Skeletal muscle satellite cell (primary cell): ENCODE data around the gene ABLIM2. TPM values are rescaled to one million over a fixed set of nuclear protein-coding genes. Genes with fewer than 3 reads are reported as not detected.

Experiments used
- H3K27me3 ChIP-seq: 2 replicates; pipeline ENCODE4 v1.7.0; 2013; ENCODE audit warnings: low read length; ENCODE audit not compliant: control insufficient read depth, insufficient read depth
- H3K36me3 ChIP-seq: 2 replicates; pipeline ENCODE4 v1.7.0; 2013; ENCODE audit warnings: mild to moderate bottlenecking, control low read depth, low read length; ENCODE audit not compliant: insufficient read depth
- H3K4me1 ChIP-seq: 2 replicates; pipeline ENCODE4 v1.7.0; 2013; ENCODE audit warnings: low read length; ENCODE audit not compliant: control insufficient read depth, insufficient read depth
- H3K4me2 ChIP-seq: 2 replicates; pipeline ENCODE4 v1.7.0; 2013; ENCODE audit warnings: mild to moderate bottlenecking, low read length
- H3K4me3 ChIP-seq: 2 replicates; pipeline ENCODE4 v1.7.0; 2013; ENCODE audit warnings: low read length
- H3K9ac ChIP-seq: 2 replicates; pipeline ENCODE4 v1.7.0; 2013; ENCODE audit warnings: mild to moderate bottlenecking, low read depth, low read length, moderate library complexity
- H3K9me3 ChIP-seq: replicated peaks from 2 replicates; pipeline ENCODE4 v1.7.0; 2013; ENCODE audit warnings: mild to moderate bottlenecking, control low read depth, low read length
- total RNA-seq: library from RNA; depleted of rRNA; stranded (reverse); fragments of >200 nt; gene quantifications from 2 replicates; pipeline ENCODE4 v1.2.3, GENCODE V29; 2012; rRNA removed

ABLIM2 gene
- total RNA-seq = 0.25 and 9.6 TPM in 2 replicates

DNA sequence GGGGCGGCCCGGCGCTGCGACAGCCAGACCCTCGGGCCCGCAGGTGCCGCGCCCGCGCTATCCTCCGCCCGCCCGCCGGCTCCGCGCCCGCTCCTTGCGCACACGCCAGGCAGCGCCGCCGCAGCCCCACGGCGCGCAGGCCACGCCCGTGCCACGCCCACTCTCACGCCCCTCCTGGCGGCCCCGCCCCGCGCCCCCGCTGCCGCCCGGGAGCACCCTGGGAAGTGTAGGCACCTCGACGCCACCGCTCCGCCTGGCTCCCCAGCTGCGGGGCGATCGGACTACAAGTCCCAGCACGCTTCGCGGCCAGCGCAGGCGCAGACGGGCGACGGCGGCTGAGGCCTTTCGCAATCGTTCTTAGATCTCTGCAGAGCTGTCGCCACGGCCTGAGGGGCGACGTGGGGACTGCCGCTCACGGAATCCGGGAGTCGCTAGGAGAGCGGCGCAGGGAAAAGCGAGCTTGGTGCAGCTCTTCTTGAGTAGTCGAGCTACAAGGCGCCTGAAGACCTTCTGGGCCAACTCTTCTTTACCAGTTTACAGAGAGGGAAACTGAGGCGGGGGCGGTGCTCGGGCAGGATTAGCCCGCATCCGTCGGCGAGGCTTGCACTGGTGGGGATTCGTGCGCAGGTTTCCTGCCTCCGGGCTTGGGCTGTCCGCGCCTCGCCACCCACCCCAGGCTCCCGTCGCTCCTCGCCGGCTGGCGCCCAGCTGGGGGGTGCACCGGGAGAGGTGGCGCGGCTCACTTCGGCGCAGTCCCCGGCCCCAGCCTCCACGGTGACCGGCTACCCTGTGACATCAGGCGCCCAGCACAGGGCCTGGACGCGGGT lies at the start of gene ABLIM2:
Gene ABLIM2, minus strand, starts transcription at position 104 of the 827 bp plus-strand sequence. CDS start 124 bp downstream, outside the sequence.
- H3K4me3 ChIP-seq = peak within 1 kb of the TSS; percentile 95
- peaks cover 12% of the 10 kb centered on the region for H3K4me1 ChIP-seq
- H3K4me2 ChIP-seq = peak within 1 kb of the TSS; percentile 100
- H3K27me3 ChIP-seq = peaks cover 41% of the 10 kb centered on the region
- no peaks in the 10 kb centered on the region for H3K36me3 ChIP-seq
- no peaks in the 10 kb centered on the region for H3K9me3 ChIP-seq
- H3K9ac ChIP-seq = peak within 1 kb of the TSS; percentile 83

DNA sequence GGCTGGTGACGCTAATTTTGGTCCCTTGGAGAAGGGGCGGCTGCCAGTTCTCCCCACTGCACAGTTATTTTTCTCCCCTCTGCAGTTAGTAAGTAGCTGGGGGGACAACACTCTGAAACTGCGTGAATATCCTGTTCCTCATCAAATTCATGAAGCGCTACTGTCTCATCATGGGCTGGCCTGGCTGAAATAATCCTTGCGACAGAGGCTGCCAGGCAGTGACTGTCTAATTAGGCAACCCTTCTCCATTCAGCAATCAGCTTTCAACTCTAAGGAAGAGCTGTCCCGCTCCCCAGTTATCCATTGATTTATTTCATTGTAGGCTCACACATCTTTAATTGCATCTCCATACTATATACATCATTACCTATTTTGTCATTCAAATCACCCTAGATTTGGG lies 48.7 kb upstream of the ABLIM2 start:
- no peak overlapping the region for H3K9ac ChIP-seq
- no peak overlapping the region for H3K4me2 ChIP-seq
- H3K36me3 ChIP-seq = no peaks in the 10 kb centered on the region
- H3K4me3 ChIP-seq = no peak overlapping the region
- H3K27me3 ChIP-seq = no peaks in the 10 kb centered on the region
- H3K9me3 ChIP-seq = no peaks in the 10 kb centered on the region
- H3K4me1 ChIP-seq = no peaks in the 10 kb centered on the region

DNA sequence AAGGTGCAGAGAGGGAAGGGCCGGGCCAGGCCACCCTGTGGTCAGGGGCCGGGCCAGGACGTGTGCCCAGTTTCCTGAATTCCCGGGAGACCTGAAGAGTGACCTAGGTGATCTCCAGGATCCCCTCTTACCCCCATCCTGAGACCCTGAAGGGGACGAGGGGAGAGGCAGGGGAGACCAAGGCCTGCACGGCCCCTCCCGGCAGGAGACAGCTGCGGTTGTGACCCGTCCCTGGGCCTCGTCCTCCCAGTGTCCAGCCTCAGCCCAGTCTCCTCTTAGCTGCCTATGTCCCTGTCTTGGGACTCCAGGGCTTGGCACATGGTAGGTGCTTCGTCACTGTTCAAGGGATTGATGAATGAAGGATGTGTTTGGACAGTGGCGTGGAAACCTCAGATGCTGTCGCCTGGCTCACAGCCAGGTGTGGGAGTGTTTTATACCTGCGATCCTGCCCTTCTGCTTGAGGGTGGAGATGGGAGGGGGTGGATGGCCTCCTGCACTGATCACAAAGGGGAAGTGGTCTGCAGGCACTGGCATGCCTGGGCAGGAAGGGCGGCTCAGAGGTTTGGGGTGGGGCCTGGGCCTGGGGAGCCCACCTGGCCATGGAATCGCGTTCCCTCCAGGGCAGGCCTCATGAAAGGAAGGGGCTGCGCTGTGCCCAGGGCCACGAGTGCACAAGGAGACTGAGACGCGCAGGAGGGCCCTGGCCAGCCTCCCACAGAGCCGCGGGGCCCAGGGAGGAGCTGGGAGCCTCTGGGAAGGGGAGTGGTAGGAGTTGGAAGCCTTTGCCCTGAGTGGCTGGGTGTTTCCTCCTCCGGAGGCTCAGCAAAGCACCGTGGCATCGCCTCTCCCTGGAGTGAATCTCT lies 47.4 kb upstream of the ABLIM2 start:
- no peak overlapping the region for H3K4me3 ChIP-seq

DNA sequence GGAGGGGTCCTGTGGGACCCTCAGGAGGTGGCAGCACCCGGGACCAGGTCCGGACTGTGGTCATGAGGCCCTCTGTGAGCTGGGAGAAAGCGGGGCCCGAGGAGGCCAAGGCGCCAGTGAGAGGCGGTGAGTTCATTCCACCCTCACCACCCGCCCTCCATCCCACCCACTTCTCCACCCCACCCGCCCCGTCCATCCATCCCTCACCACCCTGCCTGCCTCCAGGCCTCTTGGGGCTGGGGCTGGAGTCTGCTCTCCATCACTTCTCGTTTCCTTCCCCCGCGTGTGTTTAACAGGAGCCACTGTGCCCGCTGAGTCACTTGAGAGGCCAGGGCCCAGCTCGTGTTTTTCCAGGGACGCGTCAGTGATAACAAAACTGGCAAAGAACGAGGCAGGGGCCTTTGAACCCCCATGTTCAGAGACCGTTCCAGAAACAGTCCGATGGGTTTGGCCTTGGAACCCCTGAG lies 46.7 kb upstream of the ABLIM2 start:
- H3K9ac ChIP-seq = no peak overlapping the region
- H3K4me3 ChIP-seq = no peak overlapping the region
- no peaks in the 10 kb centered on the region for H3K4me1 ChIP-seq
- no peaks in the 10 kb centered on the region for H3K36me3 ChIP-seq
- no peak overlapping the region for H3K4me2 ChIP-seq
- H3K9me3 ChIP-seq = no peaks in the 10 kb centered on the region
- no peaks in the 10 kb centered on the region for H3K27me3 ChIP-seq

More for the DNA sequence above, 47.4 kb upstream of the ABLIM2 start:
- no peaks in the 10 kb centered on the region for H3K9me3 ChIP-seq
- no peaks in the 10 kb centered on the region for H3K27me3 ChIP-seq
- no peak overlapping the region for H3K4me2 ChIP-seq
- H3K36me3 ChIP-seq = no peaks in the 10 kb centered on the region
- H3K4me1 ChIP-seq = no peaks in the 10 kb centered on the region
- H3K9ac ChIP-seq = no peak overlapping the region

DNA sequence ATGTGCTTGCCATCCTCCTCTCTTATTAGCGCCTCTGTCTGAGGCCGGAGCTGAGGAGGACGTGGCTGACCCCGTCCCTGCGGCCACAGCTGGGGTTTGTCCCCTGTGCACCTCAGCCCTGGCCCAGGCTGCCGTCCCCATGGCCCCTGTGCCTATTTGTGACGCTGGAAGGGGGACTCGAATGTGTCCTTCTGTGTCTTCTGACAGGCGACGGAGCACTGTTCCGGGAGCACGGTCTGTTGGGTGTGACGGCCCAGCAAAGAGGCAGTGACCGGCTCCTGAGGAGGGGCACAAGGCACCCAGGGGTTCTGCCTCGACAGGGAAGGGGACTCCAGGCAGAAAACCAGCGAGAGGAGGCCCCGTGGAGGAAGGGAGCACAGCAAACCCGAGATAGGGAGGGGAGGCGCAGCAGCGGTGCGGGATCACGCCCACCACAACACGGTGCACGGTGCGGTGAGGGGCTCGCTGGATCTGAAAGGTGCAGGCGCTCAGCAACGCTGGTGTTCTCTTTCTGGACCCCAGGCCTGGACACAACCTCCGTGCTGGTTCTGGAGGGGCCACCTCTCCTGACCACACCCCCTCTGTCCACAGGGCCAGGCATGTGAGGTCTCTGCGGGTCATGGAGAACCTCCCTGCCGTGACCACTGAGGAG lies 46.1 kb upstream of the ABLIM2 start:
- no peak overlapping the region for H3K9ac ChIP-seq
- no peak overlapping the region for H3K4me2 ChIP-seq
- peaks cover 5% of the 10 kb centered on the region for H3K4me1 ChIP-seq
- H3K9me3 ChIP-seq = no peaks in the 10 kb centered on the region
- no peak overlapping the region for H3K4me3 ChIP-seq
- H3K36me3 ChIP-seq = no peaks in the 10 kb centered on the region
- H3K27me3 ChIP-seq = no peaks in the 10 kb centered on the region

- peaks cover 13% of the 10 kb centered on the region for H3K4me1 ChIP-seq
- H3K4me3 ChIP-seq = no peak overlapping the region
- no peak overlapping the region for H3K9ac ChIP-seq
- no peak overlapping the region for H3K4me2 ChIP-seq
- no peaks in the 10 kb centered on the region for H3K27me3 ChIP-seq
- H3K36me3 ChIP-seq = no peaks in the 10 kb centered on the region
- no peaks in the 10 kb centered on the region for H3K9me3 ChIP-seq
Observed at GRCh38 chr4:8203817-8204216, 45.2 kb upstream of the ABLIM2 start.

DNA sequence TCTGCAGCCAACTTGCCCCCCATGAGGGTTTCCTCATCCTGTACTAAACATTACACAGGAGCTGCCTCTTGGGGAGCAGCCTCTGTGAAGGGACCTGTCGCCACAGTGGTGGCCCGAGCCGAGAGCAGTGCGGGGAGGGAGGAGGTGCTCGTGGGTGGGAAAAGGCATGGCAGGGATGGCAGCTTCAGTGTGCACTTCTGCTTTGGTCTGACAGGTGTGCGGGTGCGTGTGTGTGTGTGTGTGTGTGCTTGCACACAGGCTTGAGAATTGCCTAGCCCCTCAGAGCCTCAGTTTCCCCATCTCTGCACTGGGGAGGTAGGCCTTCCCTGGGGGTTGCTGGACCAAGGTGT lies 44.4 kb upstream of the ABLIM2 start:
- no peak overlapping the region for H3K4me3 ChIP-seq
- peaks cover 17% of the 10 kb centered on the region for H3K4me1 ChIP-seq
- H3K9me3 ChIP-seq = no peaks in the 10 kb centered on the region
- no peaks in the 10 kb centered on the region for H3K36me3 ChIP-seq
- no peaks in the 10 kb centered on the region for H3K27me3 ChIP-seq
- no peak overlapping the region for H3K4me2 ChIP-seq
- H3K9ac ChIP-seq = no peak overlapping the region

DNA sequence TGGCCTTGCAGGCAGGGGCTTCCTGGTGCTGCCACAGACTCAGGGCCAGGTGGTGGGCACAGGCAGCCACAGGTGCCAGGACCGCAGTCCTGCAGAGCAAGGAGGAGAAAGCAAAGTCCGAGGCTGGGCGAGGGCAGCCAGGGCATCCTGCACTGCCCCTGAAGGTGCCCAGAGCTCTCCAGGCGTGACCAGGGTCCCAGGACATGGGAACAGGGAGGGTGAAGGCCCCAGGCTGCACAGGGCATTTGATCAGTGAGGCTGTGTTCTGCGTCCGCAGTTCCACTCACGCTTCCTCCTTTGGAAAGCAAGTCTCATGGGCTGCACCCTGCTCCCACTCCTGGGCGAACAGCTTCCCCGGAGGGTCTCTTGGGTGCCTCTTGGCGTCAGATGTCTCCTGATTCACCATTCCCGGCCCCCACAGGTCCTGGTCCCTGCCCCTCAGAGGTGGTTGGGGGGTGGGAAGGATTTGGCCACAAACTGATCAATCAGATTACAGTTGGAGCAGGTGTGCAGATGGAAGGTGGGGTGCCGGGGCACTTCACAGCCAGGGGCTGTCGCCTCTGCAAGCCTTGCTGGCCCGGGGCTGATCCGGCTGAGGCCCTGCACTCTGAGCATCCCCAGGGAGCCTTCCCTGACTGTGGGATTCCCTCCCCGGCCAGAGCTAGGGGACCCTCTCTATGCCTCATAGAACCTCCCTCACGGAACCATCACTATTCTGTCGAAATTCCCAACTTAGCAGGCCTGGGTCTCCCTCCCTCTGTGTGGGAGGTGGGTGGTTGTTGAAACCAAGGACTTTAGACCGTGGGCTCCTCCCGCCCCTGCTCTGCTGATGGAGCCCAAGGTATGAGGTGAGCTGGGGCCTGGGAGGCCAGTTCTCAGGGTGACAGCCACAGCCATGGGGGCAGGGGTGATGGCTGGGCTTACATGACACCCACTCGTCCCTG lies 43.8 kb upstream of the ABLIM2 start:
- Histone ChIP-seq H3K36me3 (no peaks in the 10 kb centered on the region), H3K9ac (no peak overlapping the region), H3K27me3 (no peaks in the 10 kb centered on the region), H3K4me2 (no peak overlapping the region), H3K4me3 (no peak overlapping the region), H3K9me3 (no peaks in the 10 kb centered on the region), H3K4me1 (peaks cover 17% of the 10 kb centered on the region)

GRCh38 chr4:8201321-8201781 lies 42.7 kb upstream of the ABLIM2 start:
- Histone ChIP-seq H3K9ac (no peak overlapping the region), H3K4me3 (no peak overlapping the region), H3K4me2 (no peak overlapping the region), H3K9me3 (no peaks in the 10 kb centered on the region), H3K36me3 (no peaks in the 10 kb centered on the region), H3K27me3 (peaks cover 3% of the 10 kb centered on the region), H3K4me1 (peaks cover 17% of the 10 kb centered on the region)

GRCh38 chr4:8200302-8200975 lies 41.8 kb upstream of the ABLIM2 start:
- no peaks in the 10 kb centered on the region for H3K9me3 ChIP-seq
- H3K27me3 ChIP-seq = peaks cover 3% of the 10 kb centered on the region
- H3K9ac ChIP-seq = no peak overlapping the region
- H3K4me1 ChIP-seq = peaks cover 17% of the 10 kb centered on the region
- no peaks in the 10 kb centered on the region for H3K36me3 ChIP-seq
- peak overlapping the region; percentile 79 for H3K4me2 ChIP-seq
- no peak overlapping the region for H3K4me3 ChIP-seq
